Activated T-cell treated with anti-CD3 and anti-CD28 coated beads, Interleukin-2, amount 50 U/mL, for 1 hour (primary cell): ENCODE measurements around the gene IMMT.
A peak's percentile ranks its signal among the peaks of the same experiment; 100 is the strongest.
"Not testable (repeated sequence)": the region's sequence is repeated elsewhere in the genome, so short reads cannot be mapped to it uniquely, and the experiment has no call there.

ENCODE experiments used
- DNase-seq: peaks from one replicate; pipeline ENCODE4 v3.0.0-alpha.2; 2020

Gene IMMT

DNA sequence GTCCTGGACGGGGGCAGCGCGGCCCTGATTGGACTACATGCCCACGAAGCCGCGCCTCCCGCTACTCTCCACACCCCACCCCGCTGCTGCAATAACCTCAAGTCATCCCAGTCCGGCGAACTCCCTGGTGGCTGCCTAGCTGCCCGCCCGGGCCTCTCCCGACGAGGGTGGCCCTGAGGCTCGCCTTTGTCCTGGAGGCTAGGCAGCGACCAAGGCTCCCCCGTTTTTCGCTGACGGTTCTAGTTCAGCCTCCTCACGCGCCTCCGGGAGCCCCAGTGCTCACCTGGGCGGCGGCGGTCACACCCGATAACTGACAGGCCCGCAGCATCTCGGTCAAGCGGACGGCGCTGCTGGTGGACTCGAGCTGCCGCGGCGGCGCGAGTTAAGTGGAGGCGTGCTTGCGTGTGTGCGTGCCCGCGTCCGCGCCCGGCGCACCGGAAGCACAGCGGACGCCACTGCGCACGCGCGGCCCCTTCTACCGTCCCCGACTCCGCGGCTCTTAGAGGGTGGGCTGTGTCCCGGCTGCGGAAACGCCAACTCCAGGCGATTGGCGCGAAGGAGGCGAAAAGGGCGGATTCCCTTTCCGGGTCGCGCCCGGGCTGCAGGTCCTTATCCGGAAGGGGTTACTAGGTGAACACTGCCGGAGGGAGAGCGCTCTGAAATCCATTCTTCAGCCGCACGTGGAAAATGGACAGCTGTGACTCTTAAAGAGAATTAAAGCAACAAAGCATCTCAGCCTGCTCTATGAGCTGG, at the start of gene IMMT:
Gene IMMT (minus strand): TSS at position 408 of the 753 bp plus-strand sequence. CDS start 80 bp downstream, at position 328.
- DNase-seq: peak; percentile 88

GRCh38 chr2:86244781-86245180, 49.5 kb upstream of the IMMT start:
- not testable (repeated sequence) for DNase-seq

DNA sequence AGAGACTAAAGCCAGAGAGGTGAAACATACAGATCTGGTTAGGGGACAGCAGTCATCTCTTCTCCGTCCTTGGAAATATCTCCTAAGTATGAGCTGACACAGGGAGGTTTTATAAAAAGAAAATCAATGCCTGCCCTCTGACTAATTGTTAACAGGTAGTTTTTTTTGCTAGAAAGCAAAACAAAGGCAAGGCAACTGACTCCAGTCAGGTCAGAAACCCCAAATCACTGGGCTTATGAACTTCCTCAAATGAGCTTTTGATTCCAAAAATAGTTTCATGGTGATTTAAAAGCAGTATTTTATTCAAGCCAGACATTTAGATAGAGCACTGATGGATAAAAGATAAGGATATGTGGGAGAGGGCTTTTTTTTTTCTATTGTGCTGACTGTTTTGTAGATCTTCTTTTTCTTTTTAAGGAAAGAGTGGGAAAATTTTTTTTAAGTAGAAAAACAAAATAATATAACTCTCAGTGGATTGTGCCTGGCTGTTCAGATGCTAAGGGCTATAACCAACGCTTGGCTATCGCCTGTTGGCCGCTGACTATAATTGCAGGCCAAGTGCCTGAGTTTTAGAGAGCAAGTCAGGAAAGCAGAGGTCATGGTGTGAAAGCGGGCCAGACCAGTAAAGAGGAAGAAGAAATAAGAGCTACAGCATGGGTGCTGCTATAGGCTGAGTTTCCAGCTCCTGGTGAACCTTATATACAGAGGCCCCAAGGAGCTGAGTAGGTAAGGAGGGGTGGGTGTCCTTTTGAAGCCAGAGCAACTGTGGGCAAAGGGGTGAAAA, 48.9 kb upstream of the IMMT start:
- no peak for DNase-seq

DNA sequence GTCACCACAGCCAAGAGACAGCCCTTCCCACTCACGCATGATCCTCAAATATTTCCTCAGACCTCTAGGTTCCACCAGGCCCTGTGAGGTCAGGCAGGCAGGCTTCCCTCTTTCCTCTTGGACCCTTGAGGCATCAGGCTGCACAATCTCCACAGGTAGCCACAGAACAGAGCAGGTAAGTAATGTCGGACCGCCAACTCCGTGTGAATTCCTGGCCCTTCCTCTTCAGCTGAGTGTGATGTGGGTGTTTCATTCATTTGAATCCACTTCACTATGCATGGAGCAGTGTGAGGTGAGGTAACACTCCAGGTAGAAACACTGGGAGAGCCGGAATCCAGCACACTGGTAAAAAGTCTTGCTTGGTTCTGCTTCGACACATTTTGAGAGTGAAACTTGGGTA, 48.0 kb upstream of the IMMT start:
- DNase-seq: no peak

GRCh38 chr2:86241611-86242010, 46.3 kb upstream of the IMMT start:
- DNase-seq: no peak

GRCh38 chr2:86240251-86240650, 45.0 kb upstream of the IMMT start:
- no peak for DNase-seq

DNA sequence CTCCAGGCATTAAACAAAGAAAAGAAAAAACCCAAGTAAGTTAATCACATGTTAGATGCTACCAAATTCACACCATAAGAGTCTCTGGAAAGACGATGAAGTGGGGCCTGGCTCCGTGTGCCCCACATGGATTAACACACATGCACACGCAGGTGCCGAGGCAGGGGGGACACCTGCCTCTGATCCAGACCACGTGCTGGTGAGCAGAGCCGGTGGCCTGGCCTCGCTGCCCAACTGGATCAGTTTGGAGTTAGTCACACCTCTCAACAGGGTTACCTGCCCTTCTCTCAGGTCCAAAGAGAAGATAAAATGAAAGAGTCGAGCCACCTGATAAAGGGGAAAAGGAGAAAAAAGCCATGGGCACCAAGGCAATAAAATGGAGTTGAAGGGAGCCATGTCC, 44.5 kb upstream of the IMMT start:
- DNase-seq: no peak

GRCh38 chr2:86239326-86239725, 44.1 kb upstream of the IMMT start:
- no peak for DNase-seq

DNA sequence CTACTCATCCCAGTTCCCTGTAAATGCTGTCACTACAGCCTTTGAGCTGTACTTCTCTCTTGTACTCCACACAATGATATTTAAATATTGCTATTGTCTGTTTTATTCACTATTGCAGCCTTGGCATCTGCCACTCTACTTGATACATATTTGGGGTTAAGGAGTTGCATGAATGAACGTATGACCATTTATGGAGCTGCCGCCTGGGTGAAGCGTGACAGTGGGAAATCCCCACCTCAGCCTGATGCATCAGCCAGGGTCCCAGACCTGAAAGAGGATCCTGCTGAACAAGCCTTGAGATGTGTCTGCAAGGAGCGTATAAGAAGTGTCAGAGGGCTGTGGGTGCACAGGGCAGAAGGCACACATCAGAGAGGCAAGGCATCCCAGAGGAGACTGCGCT, 43.1 kb upstream of the IMMT start:
- peak; percentile 27 for DNase-seq

DNA sequence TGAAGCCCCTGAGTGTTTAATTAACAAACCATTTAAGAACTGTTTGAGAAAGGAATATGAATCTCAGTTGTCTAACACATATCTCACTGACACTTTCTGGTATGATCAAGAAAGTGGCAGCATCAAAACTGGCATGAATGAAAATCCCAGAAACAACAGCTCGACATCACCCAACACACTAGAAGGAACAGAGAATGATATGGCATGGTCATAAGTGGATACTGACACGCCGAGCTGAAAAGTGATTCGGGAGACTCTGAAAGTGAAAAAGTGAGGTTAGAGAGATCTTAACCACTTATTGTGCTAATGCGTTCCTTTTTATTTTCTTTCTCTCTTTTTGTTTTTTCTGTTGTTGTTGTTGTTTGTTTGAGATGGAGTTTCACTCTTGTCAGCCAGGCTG, 41.9 kb upstream of the IMMT start:
- no peak for DNase-seq

DNA sequence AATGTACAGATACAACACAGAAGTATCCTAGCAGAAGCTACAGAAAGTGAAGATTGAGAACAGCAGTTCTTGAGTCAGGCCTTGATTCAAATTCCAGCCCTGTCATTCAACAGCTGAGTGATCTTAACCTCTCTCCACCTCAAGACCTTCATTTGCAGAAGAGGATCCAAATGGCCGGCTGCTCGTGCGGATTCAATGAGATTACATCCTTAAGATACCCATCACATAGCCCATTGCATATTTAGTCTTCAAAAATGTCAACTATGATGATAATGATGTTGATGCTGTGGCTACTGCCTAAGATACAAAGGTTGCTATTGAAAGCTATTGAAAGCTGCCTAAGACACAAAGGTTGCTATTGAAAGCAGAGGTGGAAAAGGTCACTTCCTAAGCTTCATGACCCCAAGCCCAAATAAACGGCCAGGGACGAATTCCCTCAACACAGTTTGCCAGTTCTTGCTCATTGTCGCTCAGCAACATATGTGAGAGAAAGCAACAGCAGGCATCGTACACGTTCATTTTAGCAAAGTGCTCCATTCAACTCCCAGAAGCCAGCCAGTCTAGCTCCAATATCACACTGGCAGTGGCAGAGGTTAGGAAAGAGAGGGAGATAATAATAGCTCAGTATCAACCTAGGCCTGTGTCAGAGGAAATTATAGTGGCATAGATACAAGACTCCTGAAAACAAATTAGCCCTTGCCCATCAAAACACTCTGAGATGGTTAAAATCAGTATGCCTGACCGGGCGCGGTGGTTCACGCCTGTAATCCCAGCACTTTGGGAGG, 40.1 kb upstream of the IMMT start:
- DNase-seq: no peak

- no peak for DNase-seq
Observed at GRCh38 chr2:86234563-86235131, 39.4 kb upstream of the IMMT start.

GRCh38 chr2:86233436-86233835, 38.2 kb upstream of the IMMT start:
- DNase-seq: no peak

GRCh38 chr2:86232910-86233309, 37.6 kb upstream of the IMMT start:
- no peak for DNase-seq

DNA sequence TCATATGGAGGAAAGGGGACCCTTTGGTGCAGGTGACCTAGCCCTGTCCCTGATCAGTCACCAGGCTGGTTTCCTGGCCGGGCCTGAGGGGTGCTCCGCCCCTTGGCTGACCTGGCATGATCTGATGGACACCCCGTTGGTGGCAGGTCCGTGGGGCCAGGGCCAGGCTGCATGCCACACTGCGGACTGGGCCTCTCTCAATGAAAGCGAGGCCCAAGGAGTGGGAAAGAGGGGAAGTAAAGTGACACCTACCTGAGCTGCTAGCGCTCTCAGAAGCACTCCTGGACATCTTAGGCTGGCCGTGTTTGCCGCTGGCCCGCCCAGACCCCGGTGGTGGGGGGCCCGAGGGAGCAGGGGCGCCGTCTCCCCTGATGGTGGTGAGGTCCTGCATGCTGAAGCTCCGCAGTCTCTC, 37.1 kb upstream of the IMMT start:
- no peak for DNase-seq

DNA sequence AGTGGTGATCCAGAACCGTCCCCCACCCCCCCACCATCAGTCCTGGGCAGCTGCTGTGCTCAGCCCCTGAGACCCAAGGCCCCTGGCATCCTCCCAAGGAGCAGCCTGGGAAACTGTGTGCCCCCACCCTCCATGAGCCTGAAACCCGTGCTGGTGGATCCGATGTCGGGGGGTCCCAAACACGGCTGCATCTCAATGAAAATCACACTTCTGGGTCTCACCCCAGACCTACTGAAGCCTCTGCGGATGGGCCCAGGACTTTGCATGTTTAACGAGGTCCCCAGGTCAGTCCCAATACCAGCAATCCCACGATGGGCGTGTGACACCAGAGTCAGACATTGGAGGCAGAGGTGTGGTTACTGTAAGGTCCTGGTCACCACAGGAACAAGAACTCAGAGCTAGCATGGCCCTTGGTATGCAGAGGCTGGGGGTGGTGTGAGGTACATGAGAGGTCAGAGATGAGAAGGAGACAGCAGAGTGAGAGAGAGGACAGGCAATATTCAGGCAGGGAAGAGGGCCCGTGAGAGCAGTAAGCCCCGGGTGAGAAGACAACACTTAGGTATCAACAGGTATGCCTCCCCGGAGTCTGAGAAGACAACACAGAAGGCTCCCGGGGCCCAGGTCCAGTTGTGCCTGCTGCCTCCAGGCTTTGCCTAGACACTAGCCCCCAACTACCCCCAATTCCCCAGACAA, 36.6 kb upstream of the IMMT start:
- DNase-seq: no peak

- DNase-seq: no peak
Observed at GRCh38 chr2:86230961-86231360, 35.7 kb upstream of the IMMT start.

- DNase-seq: no peak
Observed at GRCh38 chr2:86229221-86229620, 34.0 kb upstream of the IMMT start.

- not testable (repeated sequence) for DNase-seq
Observed at GRCh38 chr2:86228574-86228973, 33.3 kb upstream of the IMMT start.

- no peak for DNase-seq
Observed at GRCh38 chr2:86227685-86228084, 32.4 kb upstream of the IMMT start.

DNA sequence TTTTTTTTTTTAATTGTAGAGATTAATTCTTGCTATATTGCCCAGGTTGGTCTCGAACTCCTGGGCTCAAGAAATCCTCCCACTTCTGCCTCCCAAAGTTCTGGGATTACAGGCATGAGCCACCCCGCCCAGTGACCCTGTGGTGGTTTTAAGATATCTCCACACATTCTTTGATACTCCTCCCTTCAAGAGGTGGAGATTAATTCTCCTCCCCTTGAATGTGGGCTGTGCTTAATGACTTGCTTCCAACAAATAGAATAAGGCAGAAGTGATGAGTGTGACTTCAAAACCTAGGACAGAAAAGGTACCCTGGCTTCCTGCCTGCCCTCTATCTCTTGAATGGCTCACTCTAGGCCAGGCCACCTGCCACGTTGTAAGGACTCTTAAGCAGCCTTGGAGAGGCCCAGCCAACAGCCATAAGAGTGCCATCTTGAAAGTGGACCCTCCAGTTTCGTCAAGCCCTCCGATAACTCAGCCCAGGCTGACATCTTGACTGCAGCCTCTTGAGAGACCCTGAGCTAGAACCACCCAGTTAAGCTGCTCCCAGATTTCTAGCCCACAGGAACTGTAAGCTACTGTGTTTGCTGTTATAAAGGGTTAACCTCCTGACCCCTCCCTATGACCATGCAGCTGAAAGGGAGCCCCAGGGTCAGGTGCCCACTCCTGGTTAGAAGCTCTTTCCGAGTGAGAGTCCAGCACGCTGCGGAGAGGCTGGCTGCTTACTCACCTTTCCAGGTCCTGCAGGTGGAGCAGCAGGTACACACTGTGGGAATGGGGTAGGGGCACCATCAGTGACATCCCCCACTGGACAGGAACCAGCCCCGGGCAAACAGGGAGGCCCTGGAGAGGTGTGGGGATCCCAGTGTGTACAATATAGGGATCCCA, 31.6 kb upstream of the IMMT start:
- DNase-seq: no peak

- no peak for DNase-seq
Observed at GRCh38 chr2:86226070-86226469, 30.8 kb upstream of the IMMT start.
